Stimulated activated CD4-positive, alpha-beta T cell treated with anti-CD3 and anti-CD28 coated beads, Interleukin-15, amount 100 ng/mL, for 24 hours (primary cell): ENCODE measurements around the gene SERPINB4.
"Not testable (repeated sequence)": the region's sequence is repeated elsewhere in the genome, so short reads cannot be mapped to it uniquely, and the experiment has no call there.

Experiments used
- DNase-seq: peaks from one replicate; pipeline ENCODE4 v3.0.0-alpha.2; 2020

Gene SERPINB4

GRCh38 chr18:63644142-63644541, at the start of gene SERPINB4:
Gene SERPINB4 (minus strand): TSS chr18:63644256. CDS start chr18:63643577, 679 bp downstream.
- DNase-seq: not testable (repeated sequence)

GRCh38 chr18:63689064-63689463, 45.0 kb upstream of the SERPINB4 start:
- DNase-seq: no peak

GRCh38 chr18:63686871-63687270, 42.8 kb upstream of the SERPINB4 start:
- DNase-seq: no peak

- no peak for DNase-seq
Observed at GRCh38 chr18:63684718-63685117, 40.7 kb upstream of the SERPINB4 start.

- DNase-seq: no peak
Observed at GRCh38 chr18:63683890-63684289, 39.8 kb upstream of the SERPINB4 start.

GRCh38 chr18:63683152-63683551, 39.1 kb upstream of the SERPINB4 start:
- DNase-seq: no peak

- DNase-seq: no peak
Observed at GRCh38 chr18:63681449-63682340, 37.6 kb upstream of the SERPINB4 start.

- DNase-seq: no peak
Observed at GRCh38 chr18:63679820-63680606, 36.0 kb upstream of the SERPINB4 start.

- DNase-seq: no peak
Observed at GRCh38 chr18:63677500-63678225, 33.6 kb upstream of the SERPINB4 start.

GRCh38 chr18:63676526-63677323, 32.7 kb upstream of the SERPINB4 start:
- no peak for DNase-seq

- no peak for DNase-seq
Observed at GRCh38 chr18:63664571-63664970, 20.5 kb upstream of the SERPINB4 start.

GRCh38 chr18:63661750-63662149, 17.7 kb upstream of the SERPINB4 start, which contains the start of gene SERPINB3:
Gene SERPINB3 (minus strand): TSS chr18:63661893. CDS start chr18:63661216, 677 bp downstream.
- DNase-seq: not testable (repeated sequence)

GRCh38 chr18:63658920-63659319, 14.9 kb upstream of the SERPINB4 start:
- not testable (repeated sequence) for DNase-seq

GRCh38 chr18:63650271-63650670, 6.2 kb upstream of the SERPINB4 start:
- DNase-seq: not testable (repeated sequence)

GRCh38 chr18:63648241-63648640, 4.2 kb upstream of the SERPINB4 start:
- no peak for DNase-seq

GRCh38 chr18:63646936-63647335, 2.9 kb upstream of the SERPINB4 start:
- no peak for DNase-seq

- DNase-seq: not testable (repeated sequence)
Observed at GRCh38 chr18:63644694-63645093, 638 bp upstream of the SERPINB4 start.

GRCh38 chr18:63642668-63643356, 1.2 kb downstream of the SERPINB4 start:
- not testable (repeated sequence) for DNase-seq

GRCh38 chr18:63641157-63641680, 2.8 kb downstream of the SERPINB4 start:
- not testable (repeated sequence) for DNase-seq

- no peak for DNase-seq
Observed at GRCh38 chr18:63637703-63638102, 6.4 kb downstream of the SERPINB4 start.

GRCh38 chr18:63627819-63628218, 16.2 kb downstream of the SERPINB4 start:
- no peak for DNase-seq
